Middle frontal gyrus (tissue), 1 donor: Measurements from ENCODE around the gene LUC7L.
"Not testable (repeated sequence)": the region's sequence is repeated elsewhere in the genome, so short reads cannot be mapped to it uniquely, and the experiment has no call there.

Experiments used
- DNase-seq: peaks from one replicate; pipeline ENCODE4 v3.0.0-alpha.2; 2015; ENCODE audit warnings: low spot score; ENCODE audit errors: extremely low spot score

Gene LUC7L

DNA sequence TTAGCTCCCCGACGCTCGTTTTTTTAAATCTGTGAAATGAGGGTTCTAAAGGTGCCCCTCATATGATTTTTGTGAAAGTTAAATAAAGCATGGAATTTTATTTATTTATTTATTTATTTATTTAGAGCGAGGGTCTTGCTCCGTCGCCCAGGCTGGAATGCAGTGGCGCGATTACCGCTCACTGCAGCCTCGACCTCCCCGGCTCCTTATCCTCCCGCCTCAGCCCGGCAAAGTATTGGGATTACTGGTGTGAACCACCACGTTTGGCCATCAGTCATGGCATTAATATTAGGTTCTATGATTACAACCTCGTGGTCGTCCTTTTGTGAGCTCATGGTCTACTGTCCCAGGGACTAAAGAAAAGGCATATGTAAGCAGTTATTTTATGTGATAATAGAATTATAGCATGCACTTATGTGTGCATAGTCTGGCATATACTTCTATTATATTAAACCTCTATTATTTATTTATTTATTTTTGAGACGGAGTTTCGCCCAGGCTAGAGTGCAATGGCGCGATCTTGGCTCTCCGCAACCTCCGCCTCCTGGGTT, 557 bp upstream of the LUC7L start:
- no peak for DNase-seq

DNA sequence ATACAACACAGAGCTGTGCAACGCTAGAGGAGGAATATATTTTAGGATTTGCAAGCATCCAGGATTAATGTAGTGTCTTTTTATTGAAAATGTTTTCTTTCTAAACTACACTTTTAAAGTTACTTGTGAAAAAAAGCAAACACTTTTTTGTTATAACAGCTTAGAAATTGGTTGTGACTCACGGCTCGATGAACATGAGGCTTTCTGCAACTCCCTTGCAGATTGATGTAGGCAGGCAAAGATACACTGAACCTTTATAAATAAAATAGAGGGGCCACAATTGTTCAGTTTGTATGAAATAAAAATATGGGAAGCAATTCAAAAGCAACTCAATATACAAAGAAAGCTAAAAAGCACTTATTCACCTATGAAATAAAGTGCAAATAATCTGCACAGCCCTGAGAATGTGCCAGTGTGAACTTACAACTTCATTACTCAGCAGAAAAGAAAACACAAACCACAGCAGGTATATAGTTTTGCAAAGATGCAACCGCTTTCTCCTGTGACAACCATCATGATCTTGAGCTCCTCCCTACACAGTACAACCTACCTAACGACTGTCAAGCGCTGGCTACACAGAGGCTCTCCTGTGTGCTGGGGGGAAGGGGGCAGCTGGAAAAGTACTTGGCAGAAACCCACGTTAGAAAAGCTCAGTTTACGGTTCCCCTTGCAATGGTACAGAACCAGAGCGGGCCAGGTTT, 948 bp downstream of the LUC7L start:
- DNase-seq = no peak

DNA sequence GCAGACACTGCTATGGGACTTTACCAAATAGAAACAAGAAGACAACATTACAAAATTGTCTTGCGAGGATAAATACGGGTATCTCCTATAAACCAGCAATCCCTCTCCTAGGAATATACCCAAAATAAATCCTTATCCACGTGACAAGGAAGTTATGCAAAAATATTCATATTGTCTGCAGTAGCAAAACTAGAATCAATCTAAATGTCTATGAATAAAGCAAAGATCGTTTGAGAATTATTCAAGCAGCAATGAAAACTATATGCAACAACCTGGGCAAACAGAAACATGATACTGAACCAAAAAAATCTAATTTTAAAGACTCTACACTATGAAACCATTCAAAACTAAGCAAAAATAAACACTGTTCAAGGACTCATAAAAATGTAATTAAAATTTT, 9.2 kb downstream of the LUC7L start:
- no peak for DNase-seq

DNA sequence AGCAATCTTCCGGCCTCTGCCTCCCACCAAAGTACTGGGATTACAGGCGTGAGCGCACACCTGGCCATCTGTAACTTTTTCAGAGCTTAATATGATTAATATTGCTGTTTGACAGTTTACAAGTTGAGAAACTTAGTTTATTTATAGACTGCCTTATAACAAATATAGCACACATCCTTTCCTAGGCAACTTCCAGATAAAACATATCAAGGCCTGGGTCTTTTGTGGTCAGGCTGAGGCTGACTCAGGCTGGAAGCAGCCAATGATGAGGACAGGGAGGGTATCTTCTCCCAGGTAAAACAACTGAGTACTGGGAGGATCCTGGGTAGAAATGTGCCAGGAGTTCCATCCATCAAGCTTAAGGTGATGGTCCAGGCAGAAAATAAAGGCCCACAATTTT, 16.2 kb downstream of the LUC7L start:
- DNase-seq = no peak

DNA sequence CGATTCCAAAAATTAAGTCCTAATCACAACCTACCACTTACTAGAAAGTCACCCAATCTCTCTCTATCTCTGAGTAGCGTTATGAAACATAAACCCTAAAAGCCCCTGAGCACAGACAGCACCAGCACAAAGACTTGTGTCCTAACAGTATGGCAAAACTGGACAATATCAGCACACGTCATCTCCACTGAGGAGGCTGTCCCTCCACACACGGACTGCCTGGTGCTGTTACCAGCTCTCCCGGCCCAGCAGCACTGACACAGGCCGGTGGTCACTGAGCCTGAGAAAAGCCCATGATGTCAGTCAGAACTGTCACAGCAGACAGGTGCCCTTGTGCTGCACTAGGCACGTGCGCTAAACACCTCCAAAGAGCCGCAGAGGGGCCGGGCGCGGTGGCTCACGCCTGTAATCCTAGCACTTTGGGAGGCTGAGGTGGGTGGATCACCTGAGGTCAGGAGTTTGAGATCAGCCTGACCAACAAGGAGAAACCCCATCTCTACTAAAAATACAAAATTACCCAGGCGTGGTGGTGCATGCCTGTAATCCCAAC, 17.5 kb downstream of the LUC7L start:
- not testable (repeated sequence) for DNase-seq

DNA sequence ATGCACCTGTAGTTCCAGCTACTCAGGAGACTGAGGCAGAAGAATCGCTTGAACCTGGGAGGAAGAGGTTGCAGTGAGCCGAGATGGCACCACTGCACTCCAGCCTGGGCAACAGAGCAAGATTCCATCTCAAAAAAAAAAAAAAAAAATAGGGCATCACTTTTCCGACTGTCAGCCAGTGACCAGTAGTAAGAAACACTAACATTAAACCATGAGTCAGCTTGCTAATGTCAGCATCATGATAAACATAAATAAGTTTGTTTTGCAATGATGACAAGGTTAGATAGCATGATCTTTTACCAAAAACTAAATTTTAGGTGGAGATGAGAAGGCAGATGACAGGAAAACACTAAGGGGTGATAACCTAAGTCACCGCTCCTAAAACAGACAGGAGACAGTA, 19.9 kb downstream of the LUC7L start:
- DNase-seq = not testable (repeated sequence)

DNA sequence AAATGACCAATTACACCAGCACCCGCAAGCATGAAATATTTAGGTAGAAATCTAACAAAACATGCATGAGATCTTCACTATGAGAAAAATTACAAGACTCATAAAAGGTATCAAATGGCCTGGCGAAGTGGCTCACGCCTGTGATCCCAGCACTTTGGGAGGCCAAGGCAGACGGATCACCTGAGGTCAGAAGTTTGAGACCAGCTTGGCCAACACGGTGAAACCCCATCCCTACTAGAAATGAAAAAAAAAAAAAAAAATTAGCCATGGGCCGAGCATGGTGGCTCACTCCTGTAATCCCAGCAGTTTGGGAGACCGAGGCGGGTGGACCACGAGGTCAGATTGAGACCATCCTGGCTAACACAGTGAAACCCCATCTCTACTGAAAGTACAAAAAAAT, 25.2 kb downstream of the LUC7L start:
- not testable (repeated sequence) for DNase-seq

DNA sequence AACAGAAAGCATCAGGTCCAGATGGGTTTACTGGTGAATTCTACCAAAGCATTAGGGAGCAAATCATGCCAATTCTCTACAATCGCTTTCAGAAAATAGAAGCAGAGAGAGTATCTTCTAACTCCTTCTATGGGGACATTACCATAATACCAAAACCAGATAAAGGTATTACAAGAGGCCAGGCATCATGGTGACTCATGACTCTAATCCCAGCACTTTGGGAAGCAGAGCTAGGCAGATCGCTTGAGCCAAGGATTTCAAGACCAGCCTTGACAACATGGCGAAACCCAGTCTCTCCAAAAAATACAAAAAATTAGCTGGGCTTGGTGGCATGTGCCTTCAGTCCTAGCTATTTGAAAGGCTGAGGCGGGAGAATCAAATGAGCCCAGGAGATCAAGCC, 26.0 kb downstream of the LUC7L start:
- DNase-seq = no peak

DNA sequence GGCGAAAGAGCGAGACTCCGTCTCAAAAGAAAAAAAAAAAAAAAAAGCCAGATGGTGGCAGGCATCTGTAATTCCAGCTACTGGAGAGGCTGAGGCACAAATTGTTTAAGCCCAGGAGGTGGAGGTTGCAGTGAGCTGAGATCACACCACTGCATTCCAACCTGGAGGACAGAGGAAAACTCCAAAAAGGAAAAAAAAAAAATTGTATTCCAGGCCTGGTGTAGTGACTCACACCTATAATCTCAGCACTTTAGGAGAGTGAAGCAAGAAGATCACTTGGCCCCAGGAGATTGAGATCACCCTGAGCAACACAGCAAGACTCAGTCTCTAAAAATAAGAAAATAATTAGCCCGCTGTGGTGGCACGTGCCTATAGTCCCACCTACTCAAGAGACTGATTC, 28.9 kb downstream of the LUC7L start:
- no peak for DNase-seq

DNA sequence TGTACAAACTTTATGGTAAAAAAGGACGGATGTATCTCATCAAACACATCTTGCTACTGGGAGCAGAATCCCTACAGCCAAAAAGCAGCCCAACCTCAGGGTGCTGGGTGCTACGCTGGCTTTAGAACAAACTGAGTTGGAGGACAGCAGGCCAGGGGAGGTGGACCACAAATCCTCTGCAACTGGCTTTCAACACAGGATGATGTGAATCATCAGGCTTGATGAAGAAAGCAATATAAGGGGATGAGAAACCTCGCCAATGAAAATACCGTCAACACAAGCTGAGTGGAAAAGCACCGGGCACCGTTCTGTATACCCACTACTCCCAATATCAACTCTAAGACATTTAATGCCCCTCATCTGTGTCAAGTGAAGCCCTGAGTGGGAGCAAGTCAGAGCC, 34.7 kb downstream of the LUC7L start:
- no peak for DNase-seq

DNA sequence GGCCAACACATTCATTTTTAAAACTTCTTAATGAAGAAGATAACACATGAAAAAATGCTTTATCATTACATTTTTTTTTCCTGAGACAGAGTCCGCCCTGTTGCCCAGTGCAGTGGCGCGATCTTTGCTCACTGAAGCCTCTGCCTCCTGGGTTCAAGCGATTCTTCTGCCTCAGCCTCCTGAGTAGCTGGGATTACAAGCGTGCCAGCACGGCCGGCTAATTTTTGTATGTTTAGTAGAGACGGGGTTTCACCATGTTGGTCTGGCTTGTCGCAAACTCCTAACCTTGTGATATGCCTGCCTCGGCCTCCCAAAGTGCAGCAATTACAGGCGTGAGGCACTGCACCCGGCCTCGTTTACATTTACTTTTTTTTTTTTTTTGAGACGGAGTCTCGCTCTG, 35.8 kb downstream of the LUC7L start:
- DNase-seq = no peak

DNA sequence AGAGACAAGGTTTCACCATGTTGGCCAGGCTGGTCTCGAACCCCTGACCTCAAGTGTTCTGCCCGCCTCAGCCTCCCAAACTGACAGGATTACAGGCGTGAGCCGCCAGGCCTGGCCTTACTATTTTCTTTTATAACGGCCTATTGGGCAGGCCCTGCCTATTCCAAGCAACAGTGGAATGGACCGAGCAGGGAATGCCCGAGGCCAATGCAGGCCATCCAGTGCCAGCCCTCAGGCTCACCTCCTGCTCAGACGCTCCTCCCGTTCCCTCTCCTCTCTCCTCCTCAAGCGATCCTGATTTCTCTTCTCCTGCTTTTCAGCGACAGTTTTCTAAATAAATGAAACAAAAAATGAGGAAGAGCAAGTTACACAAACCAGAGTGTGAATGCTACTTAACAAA, 36.6 kb downstream of the LUC7L start:
- DNase-seq = no peak

DNA sequence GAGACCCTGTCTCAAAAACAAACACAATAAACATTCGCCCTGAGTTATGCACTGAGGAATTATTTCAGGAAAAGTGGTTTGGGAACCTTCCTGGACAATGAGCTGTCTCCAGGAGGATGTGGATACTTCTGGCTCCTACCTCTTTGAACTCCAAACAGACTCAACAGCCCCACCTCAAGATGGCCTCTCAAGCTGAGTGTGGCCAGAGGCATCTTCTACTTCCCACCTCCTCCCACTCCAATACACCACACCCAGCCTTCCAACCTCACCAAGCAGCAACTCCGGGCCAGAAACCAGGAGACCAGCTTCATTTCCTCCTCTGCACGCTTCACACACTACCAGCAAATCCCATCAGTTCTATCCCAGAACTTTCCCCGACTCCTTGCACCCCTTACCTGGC, 37.4 kb downstream of the LUC7L start:
- DNase-seq = no peak

DNA sequence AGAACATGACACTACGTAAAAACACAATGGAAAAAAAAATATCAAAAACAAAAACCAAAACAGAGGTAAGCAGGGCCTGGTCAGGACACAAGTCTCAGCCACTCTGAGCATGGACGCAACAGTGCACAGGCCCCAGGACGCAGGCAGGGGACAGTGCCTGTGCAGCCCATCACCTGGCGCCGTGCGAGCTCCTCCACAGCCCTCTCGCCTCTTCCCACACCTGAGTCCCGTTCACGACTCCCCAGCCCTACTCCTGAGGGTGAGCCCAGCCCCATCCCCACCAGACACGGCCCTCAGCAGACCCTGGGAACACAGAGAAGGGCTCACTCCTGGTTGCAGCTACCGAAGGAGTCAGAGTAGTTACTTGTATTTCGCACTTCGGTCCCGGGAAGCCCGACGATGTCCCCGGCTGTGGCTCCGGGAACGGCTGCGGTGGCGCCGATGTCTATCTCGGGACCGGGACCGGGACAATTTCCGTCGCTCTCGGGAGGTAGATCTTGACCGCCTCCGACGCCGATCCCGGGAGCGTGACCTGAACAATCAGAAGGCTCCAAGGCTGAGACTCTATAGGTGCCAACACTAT, 39.6 kb downstream of the LUC7L start:
- DNase-seq = no peak

DNA sequence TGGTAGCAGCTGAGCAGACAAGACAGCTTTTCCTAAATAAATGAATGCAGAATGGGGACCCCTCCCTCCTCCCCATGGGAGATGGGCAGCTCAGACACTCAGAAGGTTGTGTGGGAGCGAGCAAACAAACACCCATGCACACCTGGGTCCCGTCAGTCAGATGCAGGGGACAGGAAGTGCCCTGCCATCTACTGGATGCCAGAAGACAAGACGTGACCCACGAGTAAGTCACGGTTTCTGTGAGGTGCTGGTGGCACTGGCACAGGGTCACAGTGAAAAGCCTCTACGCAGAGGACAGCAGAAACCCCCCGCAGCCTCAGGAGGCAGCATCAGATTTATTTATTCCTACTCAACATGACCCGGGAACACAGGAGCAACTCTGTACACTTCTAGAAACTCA, 40.6 kb downstream of the LUC7L start:
- no peak for DNase-seq

DNA sequence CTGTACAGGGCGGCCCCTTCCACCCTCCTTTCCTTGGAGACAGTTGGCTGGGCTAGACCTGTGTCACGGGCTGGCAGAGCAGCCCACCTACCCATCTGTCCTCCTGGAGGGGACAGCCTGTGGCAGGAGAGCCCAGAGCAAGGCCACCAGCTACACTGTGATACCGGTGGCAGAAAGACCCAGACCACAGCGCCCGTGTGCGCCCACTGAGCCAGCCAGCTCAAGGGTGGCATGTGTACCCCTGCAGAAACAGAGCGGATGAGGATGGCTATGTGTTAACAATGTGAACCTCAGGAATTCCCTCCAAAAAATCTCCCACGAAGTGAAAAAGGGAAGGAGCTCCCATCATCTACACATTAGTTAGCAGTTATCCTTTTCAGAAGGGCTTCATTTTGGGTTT, 41.9 kb downstream of the LUC7L start:
- DNase-seq = no peak

DNA sequence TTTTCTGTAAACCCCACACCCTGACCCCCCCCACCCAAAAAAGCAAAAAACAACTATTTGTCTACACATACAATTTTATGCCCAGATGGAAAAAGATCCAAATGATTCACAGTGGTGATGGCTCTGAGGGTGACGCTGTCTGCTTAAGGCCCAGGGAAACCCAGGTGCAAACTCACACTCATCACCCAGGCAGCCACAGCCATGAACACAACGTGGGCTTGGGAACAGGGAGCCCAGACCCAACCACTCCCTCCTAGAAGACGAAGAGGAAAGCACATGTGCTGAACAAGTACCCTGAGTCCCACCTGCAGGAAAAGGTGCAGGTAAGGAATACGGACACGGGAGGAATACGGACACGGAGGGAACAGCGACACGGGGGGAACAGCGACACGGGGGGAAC, 43.6 kb downstream of the LUC7L start:
- no peak for DNase-seq

DNA sequence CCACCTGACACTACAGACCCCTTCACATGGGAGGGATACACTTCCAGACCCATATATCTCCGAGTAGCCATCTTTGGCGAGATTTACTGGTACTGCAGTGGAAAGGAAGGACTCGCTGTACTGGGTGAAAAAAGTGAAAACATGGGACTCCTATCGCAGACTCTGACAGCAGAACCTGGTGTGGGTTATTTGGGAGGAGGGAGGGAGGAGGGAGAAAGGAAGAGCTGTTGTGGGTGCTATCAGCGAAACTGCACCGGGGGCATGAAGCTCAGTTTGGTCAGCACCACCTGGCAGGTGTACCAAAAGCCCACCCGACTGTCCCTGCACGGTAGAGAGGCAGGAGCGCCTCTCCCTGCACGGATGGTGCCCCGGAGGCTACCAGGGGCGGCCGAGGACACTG, 44.0 kb downstream of the LUC7L start:
- no peak for DNase-seq

DNA sequence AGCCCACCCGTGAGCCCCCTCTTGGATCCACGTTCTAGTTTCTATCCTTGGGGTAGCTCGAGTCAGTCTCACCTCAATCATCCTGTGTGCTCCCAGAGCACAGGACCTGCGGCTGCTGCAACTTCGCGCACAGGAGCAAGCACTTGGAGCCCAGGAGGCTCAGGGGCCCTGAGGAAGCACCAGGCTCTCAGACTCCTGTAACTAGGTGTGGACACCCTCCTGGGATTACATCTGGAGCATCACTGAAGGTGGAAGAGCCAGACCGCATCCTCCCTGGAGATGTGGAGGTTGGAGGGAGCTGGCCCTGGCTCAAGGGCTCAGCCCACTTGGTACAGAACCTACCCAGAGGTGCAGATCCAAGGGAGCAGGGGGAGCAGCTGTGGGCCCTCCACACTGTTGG, 46.2 kb downstream of the LUC7L start:
- DNase-seq = no peak

DNA sequence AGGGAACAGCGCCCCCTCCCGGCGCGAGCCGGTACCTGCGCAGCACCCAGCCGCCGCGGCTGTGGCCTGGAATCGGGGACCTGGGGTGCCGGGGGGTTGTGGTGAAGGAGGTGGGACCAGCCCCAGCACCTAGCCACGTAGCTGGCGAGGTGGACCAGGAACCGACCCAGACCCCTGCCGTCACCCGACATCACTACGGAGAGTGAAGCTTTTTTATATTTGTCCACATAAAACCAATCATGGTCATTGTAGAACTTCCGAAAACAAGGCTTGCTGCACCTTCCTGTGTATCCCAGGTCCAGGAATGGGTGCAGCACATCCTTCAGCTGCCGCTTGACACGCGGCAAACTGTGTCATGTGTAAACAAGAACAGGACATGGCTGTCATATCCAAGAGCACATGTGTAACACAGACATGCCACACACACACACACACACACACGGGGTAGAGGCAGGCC, 47.7 kb downstream of the LUC7L start:
- no peak for DNase-seq

DNA sequence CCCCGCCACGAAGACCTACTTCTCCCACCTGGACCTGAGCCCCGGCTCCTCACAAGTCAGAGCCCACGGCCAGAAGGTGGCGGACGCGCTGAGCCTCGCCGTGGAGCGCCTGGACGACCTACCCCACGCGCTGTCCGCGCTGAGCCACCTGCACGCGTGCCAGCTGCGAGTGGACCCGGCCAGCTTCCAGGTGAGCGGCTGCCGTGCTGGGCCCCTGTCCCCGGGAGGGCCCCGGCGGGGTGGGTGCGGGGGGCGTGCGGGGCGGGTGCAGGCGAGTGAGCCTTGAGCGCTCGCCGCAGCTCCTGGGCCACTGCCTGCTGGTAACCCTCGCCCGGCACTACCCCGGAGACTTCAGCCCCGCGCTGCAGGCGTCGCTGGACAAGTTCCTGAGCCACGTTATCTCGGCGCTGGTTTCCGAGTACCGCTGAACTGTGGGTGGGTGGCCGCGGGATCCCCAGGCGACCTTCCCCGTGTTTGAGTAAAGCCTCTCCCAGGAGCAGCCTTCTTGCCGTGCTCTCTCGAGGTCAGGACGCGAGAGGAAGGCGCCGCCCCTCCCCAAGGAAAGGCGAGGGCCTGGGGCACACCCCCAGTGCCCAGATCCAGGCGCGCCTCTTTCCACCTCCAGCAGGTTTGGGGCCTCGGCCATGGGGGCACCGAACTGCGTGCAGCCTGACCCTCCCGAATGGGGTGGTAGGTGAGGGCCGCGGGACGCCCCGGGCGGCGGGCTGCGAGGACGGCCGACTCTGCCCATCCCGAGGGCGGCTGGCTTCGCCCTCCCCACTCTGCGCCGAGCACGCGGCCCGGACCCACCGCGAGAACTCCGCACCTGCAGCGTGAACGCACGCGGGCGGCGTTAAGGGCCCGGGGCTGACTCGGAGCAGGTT, 48.3 kb downstream of the LUC7L start:
- DNase-seq = peak; percentile 6
